Natural killer cell (primary cell): ENCODE measurements around the gene PHF21A. TPM values are rescaled to one million over a fixed set of nuclear protein-coding genes. Genes with fewer than 3 reads are reported as not detected.

ENCODE experiments used
- ATAC-seq, 3 donors: fragments of 150-1000 bp in 2 of 3; fragments of 200-7000 bp in 1 of 3; cut with Tn5 transposase; 1 replicate in 1 of 3; 2 replicates in 2 of 3; pipeline ENCODE4 v1.10.0; 2021; ENCODE audit warnings: mild to moderate bottlenecking in 2 of 3, moderate library complexity in 2 of 3
- DNase-seq, 2 donors: peaks; one replicate each; pipeline versions ENCODE4 v3.0.0 to v3.0.0-alpha.2; 2013 to 2021; ENCODE audit warnings: mixed read lengths in 1 of 2
- H3K27ac ChIP-seq: one replicate; pipeline ENCODE4 v1.5.1; 2013; ENCODE audit warnings: mild to moderate bottlenecking, low read length
- H3K27me3 ChIP-seq: one replicate; pipeline ENCODE4 v1.6.1; 2013; ENCODE audit warnings: low read length; ENCODE audit not compliant: control insufficient read depth, insufficient read depth
- H3K36me3 ChIP-seq: one replicate; pipeline ENCODE4 v1.6.1; 2013; ENCODE audit warnings: low read length; ENCODE audit not compliant: control insufficient read depth, insufficient read depth
- H3K4me1 ChIP-seq: one replicate; pipeline ENCODE4 v1.6.1; 2013; ENCODE audit warnings: low read length; ENCODE audit not compliant: control insufficient read depth, insufficient read depth
- H3K4me3 ChIP-seq: one replicate; pipeline ENCODE4 v1.5.1; 2013; ENCODE audit warnings: low read length
- H3K9me3 ChIP-seq: one replicate; pipeline ENCODE4 v1.6.1; 2013; ENCODE audit warnings: low read length; ENCODE audit not compliant: control insufficient read depth, insufficient read depth
- H3K27ac Mint-ChIP-seq, 2 donors: one replicate each; pipeline ENCODE4 v1.8.0; 2022; ENCODE audit warnings: mild to moderate bottlenecking in 2 of 2, mixed read lengths in 2 of 2, moderate library complexity in 1 of 2
- H3K27me3 Mint-ChIP-seq, 2 donors: one replicate each; pipeline ENCODE4 v1.8.0; 2022; ENCODE audit warnings: low read depth in 2 of 2, mixed read lengths in 2 of 2
- H3K36me3 Mint-ChIP-seq: one replicate; pipeline ENCODE4 v1.8.0; 2022; ENCODE audit warnings: mixed read lengths
- H3K4me1 Mint-ChIP-seq, 2 donors: one replicate each; pipeline ENCODE4 v1.8.0; 2022; ENCODE audit warnings: mixed read lengths in 2 of 2
- H3K4me3 Mint-ChIP-seq: one replicate; pipeline ENCODE4 v1.8.0; 2022; ENCODE audit warnings: mild to moderate bottlenecking, moderate library complexity, mixed read lengths
- H3K9me3 Mint-ChIP-seq, 2 donors: one replicate each; pipeline ENCODE4 v1.8.0; 2022; ENCODE audit warnings: mixed read lengths in 2 of 2
- CTCF ChIP-seq: fragments of 200-600 bp; IDR thresholded peaks from one replicate; pipeline ENCODE4 v1.8.0; 2022; ENCODE audit warnings: antibody characterized with exemption
- WGBS: methylation state at CpG from one replicate; pipeline ENCODE4 v1.1.7; 2013; ENCODE audit warnings: missing lambda C conversion rate; ENCODE audit not compliant: insufficient coverage; 5-methylcytosine and 5-hydroxymethylcytosine counted together
- intact Hi-C: fragments of 100-400 bp; cut with micrococcal nuclease; formaldehyde crosslinking; loops from one replicate; pipeline ENCODE4 v1.14.2; 2022
- total RNA-seq, 4 donors: library from RNA; stranded (reverse); fragments of 120-200 nt in 1 of 4; gene quantifications; one replicate each; pipeline versions ENCODE4 v1.2.3 to v1.2.4, GENCODE V29; 2013 to 2022

Gene PHF21A
- total RNA-seq, 3 donors from 2014 or later (not counting 1 experiment from before 2014, with no cell fraction given): 138 to 147 (median 139) TPM

GRCh38 chr11:46047520-46047919 is 73.7 kb downstream of the PHF21A start:
- DNase-seq: no peak
- Histone ChIP-seq H3K27ac (no peak overlapping the region), H3K4me3 (no peak overlapping the region), H3K27me3 (no peaks in the 10 kb centered on the region), H3K9me3 (no peaks in the 10 kb centered on the region), H3K4me1 (no peaks in the 10 kb centered on the region), H3K36me3 (peaks cover 2% of the 10 kb centered on the region)
- intact Hi-C loops: no loop called here
- Mint-ChIP-seq H3K4me1 (peaks cover 51 to 67% of the 10 kb centered on the region in 2 donors), H3K9me3 (no peaks in the 10 kb centered on the region), H3K4me3 (no peak overlapping the region), H3K27me3 (no peaks in the 10 kb centered on the region), H3K27ac (no peak overlapping the region), H3K36me3 (no peaks in the 10 kb centered on the region)
- ATAC-seq: no peak
- TF ChIP-seq CTCF: no peak

DNA sequence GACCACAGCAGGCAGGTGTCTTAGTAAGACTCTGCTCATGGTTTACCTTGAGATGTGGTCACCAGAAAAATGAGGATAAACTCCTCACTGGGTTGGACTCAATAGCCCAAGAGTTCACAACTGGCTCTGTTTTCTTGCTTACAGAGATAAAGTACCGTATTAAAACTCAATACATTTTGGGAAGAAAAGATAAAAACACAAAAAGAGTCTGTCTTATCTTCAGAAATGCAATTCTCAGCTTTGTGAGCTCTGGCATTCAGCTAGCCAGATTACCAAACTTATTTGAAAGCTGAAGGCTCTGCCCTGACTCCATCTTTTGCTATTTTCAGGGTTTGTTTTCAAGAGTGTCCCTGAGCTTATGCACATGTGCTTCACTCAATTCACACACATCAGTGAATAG is 75.4 kb downstream of the PHF21A start:
- Mint-ChIP-seq H3K27ac (no peak overlapping the region), H3K4me3 (no peak overlapping the region)
- no peak overlapping the region for H3K27ac ChIP-seq

GRCh38 chr11:46044601-46045000 is 76.7 kb downstream of the PHF21A start:
- TF ChIP-seq CTCF: no peak

More for the DNA sequence above, 75.4 kb downstream of the PHF21A start:
- Histone ChIP-seq H3K4me3 (no peak overlapping the region), H3K4me1 (no peaks in the 10 kb centered on the region), H3K9me3 (no peaks in the 10 kb centered on the region), H3K27me3 (no peaks in the 10 kb centered on the region), H3K36me3 (peaks cover 2% of the 10 kb centered on the region)
- no peak for TF ChIP-seq CTCF
- 100% methylated on average over 1 of the region's 1 CpG for WGBS
- ATAC-seq (no peak), DNase-seq (no peak)
- H3K27me3 Mint-ChIP-seq: no peaks in the 10 kb centered on the region
- no peaks in the 10 kb centered on the region for H3K36me3 Mint-ChIP-seq
- H3K4me1 Mint-ChIP-seq: peaks cover 50 to 63% of the 10 kb centered on the region in 2 donors
- no peaks in the 10 kb centered on the region for H3K9me3 Mint-ChIP-seq
- intact Hi-C loops: no loop called here

DNA sequence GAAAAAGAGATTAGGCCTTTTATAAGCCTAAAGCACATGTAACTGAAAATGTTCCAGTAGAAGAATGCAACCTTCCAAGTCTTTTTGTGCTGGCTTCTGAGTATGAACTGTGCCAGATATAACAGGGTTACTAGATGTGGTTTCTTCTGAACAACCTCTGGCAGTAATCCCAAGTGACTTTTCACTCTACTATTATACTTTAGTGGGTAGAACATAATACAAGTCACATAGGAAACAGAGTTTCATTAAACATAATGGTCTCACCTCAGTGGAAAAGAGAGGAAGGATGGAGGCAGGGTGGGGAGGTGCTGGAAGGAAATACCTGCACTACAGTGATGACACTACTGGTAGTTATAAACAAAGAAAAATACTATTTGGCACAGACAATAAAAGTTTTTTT is 81.3 kb downstream of the PHF21A start:
- no peak for TF ChIP-seq CTCF
- Histone ChIP-seq H3K36me3 (no peaks in the 10 kb centered on the region), H3K27ac (no peak overlapping the region), H3K4me1 (no peaks in the 10 kb centered on the region), H3K27me3 (no peaks in the 10 kb centered on the region), H3K4me3 (no peak overlapping the region), H3K9me3 (no peaks in the 10 kb centered on the region)
- Mint-ChIP-seq H3K4me1 (peaks cover 40 to 45% of the 10 kb centered on the region in 2 donors), H3K27me3 (no peaks in the 10 kb centered on the region), H3K27ac (peak overlapping the region in 1 of 2 donors; percentile 9), H3K9me3 (no peaks in the 10 kb centered on the region), H3K4me3 (no peak overlapping the region), H3K36me3 (no peaks in the 10 kb centered on the region)
- DNase-seq (no peak), ATAC-seq (no peak)
- intact Hi-C loops: no loop called here

More at GRCh38 chr11:46044601-46045000, 76.7 kb downstream of the PHF21A start:
- Histone ChIP-seq H3K27me3 (no peaks in the 10 kb centered on the region), H3K4me1 (no peaks in the 10 kb centered on the region), H3K27ac (no peak overlapping the region), H3K4me3 (no peak overlapping the region), H3K36me3 (peaks cover 2% of the 10 kb centered on the region), H3K9me3 (no peaks in the 10 kb centered on the region)
- H3K4me3 Mint-ChIP-seq: no peak overlapping the region
- 95% methylated on average over 2 of the region's 2 CpGs for WGBS
- H3K27me3 Mint-ChIP-seq: no peaks in the 10 kb centered on the region
- H3K9me3 Mint-ChIP-seq: no peaks in the 10 kb centered on the region
- peaks cover 61 to 63% of the 10 kb centered on the region in 2 donors for H3K4me1 Mint-ChIP-seq
- intact Hi-C loops: no loop called here
- ATAC-seq (no peak), DNase-seq (no peak)
- peak overlapping the region in 1 of 2 donors; percentile 0 for H3K27ac Mint-ChIP-seq
- H3K36me3 Mint-ChIP-seq: no peaks in the 10 kb centered on the region
